ENCODE data around the gene SSBP3.
"Not testable (repeated sequence)": the region's sequence is repeated elsewhere in the genome, so short reads cannot be mapped to it uniquely, and the experiment has no call there.

The SSBP3 gene

DNA sequence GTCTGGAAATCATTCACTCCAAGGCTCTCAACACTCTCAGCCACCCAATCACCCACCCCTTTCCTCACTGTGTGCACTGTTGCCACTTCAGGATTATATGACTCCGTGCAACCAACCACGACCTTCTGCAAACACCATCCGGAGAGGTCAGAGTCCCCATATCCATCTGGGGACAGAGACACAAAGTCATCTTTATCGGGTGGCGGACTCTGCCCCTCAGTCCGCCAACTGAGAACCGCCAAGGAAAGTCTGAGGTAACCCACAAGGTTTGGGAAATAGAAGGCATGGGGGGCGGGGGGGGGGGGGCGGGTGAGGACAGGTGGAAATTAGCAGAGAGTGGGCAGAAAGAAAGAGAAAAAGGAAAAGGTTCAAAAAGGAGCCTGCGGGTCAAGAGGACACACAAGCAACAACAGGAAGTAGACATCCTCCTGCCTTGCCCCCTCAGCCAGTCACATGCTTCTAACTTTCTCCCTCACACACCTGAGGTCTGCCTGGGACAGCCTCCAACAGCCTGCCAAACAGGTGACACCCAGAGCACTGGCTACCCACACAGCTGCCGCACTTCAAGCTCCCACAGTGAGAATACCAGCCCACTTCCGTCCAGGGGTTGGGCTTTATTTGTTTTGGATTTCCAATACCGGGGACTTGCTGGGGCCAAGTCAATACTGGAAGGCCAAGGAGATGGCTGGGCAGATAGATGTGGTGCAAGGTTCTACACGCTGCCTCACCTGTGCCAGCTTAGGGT lies 58.1 kb downstream of the SSBP3 start:
- DNase-seq = no peak

DNA sequence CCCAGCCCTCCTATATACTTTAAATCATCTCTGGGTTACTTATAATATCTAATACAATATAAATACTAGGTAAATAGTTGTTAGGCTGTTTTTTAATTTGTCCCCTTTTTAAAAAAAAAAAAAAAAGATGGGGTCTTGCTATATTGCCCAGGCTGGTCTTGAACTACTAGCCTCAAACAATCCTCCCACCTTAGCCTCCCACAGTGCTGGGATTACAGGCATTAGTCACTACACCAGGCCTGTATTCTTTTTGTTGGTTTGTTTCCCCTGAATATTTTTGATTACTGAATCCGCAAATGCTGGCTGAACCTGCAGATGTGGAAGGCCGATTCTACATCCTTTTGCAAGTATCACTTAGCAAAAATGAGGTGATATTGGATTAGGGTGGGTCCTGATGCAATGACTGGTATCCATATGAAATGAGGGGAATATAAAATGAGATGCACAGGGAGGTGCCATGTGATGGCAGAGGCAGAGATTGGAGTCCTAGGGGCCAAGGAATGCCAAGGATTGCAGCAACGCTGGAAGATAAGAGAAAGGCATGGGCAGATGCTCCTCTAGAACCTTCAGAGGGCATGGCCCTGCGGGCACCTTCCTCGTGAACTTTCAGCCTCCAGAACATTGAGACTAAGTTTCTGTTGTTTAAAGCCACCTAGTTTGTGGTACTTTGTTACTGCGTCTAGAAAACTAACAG lies 58.8 kb downstream of the SSBP3 start:
- no peak for DNase-seq

DNA sequence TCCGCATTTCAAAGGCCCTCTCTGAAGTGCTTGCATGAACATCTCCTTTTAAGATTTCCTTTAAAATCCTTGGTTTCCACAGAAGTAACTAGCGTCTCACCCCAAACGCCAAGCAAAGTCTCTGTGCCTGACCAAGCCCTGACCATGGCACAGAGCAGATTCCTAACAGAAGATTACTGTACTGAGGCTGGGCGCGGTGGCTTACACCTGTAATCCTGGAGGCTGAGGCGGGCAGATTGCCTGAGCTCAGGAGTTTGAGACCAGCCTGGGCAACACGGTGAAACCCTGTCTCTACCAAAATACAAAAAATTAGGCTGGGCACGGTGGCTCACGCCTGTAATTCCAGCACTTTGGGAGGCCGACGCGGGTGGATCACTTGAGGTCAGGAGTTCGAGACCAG lies 60.6 kb downstream of the SSBP3 start:
- DNase-seq = not testable (repeated sequence)

GRCh38 chr1:54345116-54345515 lies 61.1 kb downstream of the SSBP3 start:
- no peak for DNase-seq

DNA sequence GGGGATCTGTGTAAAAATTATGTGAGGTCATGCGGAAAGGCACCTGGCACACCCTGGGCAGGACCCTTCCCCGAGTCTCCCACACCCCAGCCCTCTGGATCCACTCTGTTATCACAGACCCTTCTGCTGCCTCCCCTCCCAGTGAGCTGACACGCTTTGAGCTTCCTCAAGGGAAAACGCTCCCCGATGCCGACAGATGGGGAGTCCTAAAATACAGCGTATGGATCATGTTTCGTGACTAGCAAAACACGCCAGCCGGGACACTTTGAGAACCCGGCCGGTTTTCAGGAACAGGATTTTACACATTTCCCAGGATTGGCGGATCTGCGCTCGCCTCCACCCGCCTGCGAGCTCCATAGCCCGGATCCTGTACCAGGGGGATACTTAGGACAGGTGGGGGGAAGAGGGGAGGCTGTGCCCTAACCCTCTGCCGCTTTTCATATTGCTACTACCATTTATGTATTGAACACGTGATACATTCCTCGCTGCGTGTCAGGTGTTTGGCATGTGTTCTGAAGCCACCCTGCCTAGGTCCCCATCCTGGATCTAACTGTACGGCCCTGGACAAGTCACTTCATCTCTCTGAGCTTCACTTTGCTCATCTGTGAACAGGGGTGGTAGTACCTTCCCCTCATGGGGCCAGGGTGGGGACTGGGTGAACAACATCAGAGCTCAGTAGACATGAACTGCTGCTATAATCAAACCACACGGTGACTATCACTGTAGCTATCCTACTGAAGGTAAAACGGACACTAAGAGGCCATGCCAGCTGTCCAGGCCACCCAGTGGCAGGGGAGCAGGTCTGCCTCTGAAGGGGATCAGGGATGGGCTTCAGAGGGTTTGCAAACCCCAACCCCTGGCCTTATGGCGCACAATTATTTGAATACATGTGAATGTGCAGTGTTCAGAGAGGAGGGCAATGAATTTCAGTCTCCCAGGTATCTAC lies 63.2 kb downstream of the SSBP3 start:
- no peak for DNase-seq

- no peak for DNase-seq
These were observed 63.9 kb downstream of the SSBP3 start for GRCh38 chr1:54342288-54342687.

DNA sequence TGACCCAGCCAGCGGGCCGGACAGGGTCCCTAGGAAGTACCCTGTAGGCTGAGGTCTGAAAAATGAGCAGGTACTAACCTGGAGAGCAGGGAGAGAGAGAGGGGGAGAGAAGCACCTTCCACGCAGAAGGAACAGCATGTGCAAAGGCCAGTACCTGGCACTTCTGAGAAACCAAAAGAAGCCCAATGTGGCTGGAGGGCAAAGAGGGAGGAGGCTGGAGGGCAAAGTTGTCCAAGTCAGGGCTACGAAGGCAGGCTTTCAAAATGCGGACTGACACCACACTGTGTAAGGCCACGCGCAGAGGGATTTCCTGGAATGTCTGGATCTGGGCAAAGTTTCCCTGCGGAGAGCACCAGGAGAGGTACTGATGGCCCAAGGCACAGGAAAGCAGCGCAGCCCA lies 64.4 kb downstream of the SSBP3 start:
- DNase-seq = no peak

DNA sequence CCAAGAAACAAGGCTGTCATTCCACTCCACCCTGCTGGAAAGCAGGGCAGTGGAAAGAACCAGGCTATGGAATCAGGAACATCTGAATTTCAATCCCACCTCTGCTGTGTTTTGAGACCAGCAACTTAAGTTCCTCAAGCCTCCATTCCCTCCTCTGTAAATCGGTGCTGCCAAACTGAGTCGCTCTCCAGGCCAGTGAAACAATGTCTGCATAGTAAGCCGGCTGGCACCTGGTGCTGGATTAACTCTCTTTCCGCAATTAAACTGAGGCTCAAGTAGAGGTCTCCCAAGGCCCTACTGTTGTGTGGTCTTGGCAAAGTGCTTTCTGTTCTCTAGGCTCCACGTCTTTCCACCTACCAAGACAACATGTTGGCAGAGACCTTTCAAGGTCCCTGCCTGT lies 65.3 kb downstream of the SSBP3 start:
- no peak for DNase-seq

- no peak for DNase-seq
These were observed 65.8 kb downstream of the SSBP3 start for GRCh38 chr1:54340434-54340833.

GRCh38 chr1:54339126-54339525 lies 67.1 kb downstream of the SSBP3 start:
- no peak for DNase-seq

GRCh38 chr1:54338464-54338863 lies 67.7 kb downstream of the SSBP3 start:
- no peak for DNase-seq

DNA sequence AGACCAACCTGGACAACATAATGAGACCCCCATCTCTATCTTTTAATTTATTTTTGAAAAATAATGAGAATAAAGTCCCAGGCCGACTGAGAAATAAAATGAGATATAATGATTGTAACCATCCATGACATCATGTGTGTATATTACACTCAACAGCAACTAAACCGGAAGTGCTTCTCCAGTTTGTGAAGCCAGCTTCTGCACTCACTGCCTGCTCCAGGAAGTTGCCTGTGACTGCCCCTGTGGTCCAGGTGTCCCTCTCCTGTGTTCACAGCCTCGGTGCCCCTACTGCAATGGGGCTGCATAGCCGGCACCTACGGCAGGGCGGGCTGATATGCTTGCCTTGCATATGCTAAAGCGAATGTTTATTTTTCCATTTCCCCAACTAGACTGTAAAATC lies 68.3 kb downstream of the SSBP3 start:
- no peak for DNase-seq

DNA sequence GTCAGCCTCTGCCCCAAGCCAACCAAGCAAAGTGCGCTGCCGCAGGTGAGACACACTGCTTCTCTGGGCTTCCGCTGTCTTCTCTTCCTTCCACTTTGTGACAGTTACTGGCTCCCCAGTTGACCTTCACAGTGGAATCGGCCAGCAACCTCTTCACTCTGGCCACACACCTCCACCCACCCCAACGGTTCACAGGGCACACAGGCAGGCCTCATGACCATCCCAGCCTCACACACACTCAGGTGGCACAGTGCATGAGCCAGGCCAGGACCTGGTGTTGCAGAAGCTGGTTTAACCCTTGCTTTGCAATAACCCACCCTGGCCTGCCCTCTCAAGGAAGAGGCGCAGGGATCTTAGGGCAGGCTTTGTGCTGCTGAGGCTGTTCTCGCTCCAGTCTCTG lies 69.2 kb downstream of the SSBP3 start:
- DNase-seq = no peak

GRCh38 chr1:54336116-54336515 lies 70.1 kb downstream of the SSBP3 start:
- no peak for DNase-seq

DNA sequence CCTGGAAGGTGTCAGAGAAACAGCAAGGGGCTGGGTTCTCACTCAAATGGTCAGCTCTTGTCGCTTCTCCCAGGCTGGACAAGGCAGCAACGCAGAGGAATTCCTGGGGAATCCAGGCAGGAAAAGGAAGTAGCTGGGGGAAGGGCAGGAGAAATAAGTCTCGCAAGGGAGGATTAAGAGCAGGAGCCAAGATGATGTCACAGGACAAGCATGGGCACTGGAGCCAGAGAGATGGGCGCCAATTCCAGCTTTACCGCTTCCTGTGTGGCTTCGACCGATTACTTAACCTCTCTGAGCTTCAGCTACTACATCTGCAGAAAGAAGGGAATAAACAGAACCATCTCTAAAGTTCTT lies 70.5 kb downstream of the SSBP3 start:
- no peak for DNase-seq

GRCh38 chr1:54335011-54335754 lies 71.0 kb downstream of the SSBP3 start:
- no peak for DNase-seq

DNA sequence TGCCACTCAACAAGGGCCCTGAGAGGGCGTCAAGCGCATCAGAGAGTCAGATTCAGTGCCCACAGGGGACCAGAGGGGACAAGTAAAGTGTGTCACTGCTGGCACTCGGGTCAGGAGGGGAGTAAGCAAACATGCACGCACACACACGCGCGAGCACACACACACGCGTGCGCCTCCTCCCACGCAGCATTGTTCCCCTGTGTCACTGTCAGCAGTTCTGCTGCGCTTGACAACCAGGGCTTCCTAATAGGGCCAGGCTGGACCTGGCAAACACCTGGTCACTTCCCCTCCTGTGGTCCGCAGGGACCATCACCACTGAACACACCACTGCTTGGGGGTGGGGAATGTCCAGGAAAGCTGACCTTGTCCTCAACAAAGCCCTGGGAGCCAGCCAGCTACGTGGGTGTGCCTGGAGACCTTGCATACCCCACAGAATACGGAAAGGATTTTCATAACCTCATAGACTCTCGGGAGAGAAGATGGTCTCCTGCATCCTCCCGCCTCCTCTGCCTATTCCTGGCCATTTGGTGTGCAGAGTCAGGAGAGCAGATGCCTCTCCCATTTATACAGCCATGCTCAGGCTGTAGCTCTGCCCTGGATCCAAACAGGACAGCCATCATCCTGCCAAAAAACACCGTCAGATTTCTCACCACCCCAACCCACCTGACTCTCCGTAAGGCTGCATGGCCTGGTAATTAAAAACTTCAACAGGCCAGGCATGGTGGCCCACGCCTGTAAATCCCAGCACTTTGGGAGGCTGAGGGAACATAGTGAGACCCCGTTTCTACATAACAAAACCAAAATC lies 73.2 kb downstream of the SSBP3 start:
- no peak for DNase-seq

DNA sequence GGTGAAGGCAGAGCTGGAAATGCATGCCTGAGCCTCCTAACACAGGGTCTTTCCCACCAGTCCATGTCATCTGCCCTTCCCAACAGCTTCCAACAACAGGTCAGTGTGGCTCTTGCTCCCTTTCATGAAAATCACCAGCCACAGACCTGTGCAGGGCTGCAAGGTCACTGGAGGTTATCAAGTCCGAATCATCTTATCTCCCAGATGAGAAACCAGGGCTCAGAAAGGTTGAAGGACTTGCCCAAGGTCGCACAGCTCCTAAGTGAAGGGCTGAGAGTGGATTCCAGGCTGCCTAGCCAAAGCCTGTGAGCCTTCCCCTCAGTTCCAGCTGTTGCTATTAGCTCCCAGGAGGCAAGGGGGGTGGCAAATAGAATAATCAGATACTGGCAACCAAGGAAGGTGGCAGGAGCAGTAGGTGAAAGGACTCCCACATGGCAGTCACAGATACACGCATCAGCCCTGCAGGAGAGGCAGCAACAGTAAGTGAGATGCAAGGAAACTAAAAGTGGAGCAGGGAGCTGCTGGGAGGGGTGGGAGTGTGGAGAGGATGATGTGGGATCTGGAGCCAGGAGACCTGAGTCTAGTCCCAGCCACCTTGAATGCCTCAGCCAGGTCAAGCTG lies 74.2 kb downstream of the SSBP3 start:
- no peak for DNase-seq

- no peak for DNase-seq
These were observed 75.0 kb downstream of the SSBP3 start for GRCh38 chr1:54331091-54331772.

DNA sequence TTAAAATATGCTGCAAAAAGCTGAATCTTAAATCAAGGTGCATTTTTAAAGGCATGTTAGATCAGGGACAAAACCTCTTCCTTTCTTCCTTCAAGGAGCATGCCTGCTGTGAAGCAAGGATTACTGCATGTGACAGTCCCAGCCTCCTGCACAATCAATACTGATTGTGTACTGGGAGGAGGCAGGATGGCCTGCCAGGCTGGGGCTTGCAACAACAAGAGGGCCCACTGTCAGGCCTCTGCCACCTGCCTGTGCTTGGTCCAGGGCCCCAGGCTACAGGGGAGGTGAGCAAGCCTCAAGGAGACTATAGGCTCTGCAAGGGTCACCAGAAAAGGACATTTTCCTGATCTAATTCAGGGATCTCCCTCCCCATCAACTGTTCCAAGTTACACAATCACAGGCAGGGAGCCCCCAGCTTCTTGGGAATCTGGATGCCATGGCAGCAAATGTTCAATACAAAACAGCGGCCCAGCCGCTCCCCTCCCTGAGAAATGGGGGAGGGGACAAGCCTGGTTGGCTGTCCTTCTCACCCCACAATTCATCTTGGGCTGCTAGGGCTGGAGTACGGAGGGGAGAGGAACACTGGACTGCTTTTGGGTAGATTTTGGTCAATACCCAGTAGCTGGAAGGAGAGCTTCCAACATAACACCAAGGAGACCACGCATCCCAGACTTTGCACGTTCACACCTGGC lies 76.7 kb downstream of the SSBP3 start:
- no peak for DNase-seq
